ENCODE results near the gene CLASRP.

- TF ChIP-seq EZH2 (IDR thresholded peaks at IDR 0.05; ENCODE audit: low read length), result no peak
- TF ChIP-seq CTCF (optimal IDR thresholded peaks at IDR 0.05 in 1 of 3, IDR thresholded peaks at IDR 0.05 in 1 of 3, conservative IDR thresholded peaks at IDR 0.05 in 1 of 3; ENCODE audit: extremely low read depth in 1 of 3, insufficient read depth in 2 of 3, low read length in 3 of 3), result no peak
Observed at GRCh38 chr19:45020071-45020470, 18.8 kb upstream of the CLASRP start.
